ENCODE results near the gene ELOVL5. TPM values are rescaled to one million over a fixed set of nuclear protein-coding genes. Genes with fewer than 3 reads are reported as not detected.

The ELOVL5 gene
- polyA plus RNA-seq, 1 donor from 2014 or later: 31.2 TPM

- TF ChIP-seq EZH2 (IDR thresholded peaks at IDR 0.05; ENCODE audit: borderline replicate concordance, insufficient read depth, low read length, poor library complexity, severe bottlenecking) (no peak), MXI1 (conservative IDR thresholded peaks at IDR 0.05; ENCODE audit: poor library complexity, severe bottlenecking) (no peak), EP300 (conservative IDR thresholded peaks at IDR 0.05; ENCODE audit: poor library complexity, severe bottlenecking) (no peak), RAD21 (conservative IDR thresholded peaks at IDR 0.05) (no peak), TAF1 (IDR thresholded peaks at IDR 0.05; ENCODE audit: low read depth) (no peak), CTCF (IDR thresholded peaks at IDR 0.05; ENCODE audit: poor library complexity, severe bottlenecking) (no peak), SMC3 (conservative IDR thresholded peaks at IDR 0.05; ENCODE audit: poor library complexity) (no peak), POLR2AphosphoS5 (IDR thresholded peaks at IDR 0.05) (no peak)
- TF ChIP-seq, protein P1, sequence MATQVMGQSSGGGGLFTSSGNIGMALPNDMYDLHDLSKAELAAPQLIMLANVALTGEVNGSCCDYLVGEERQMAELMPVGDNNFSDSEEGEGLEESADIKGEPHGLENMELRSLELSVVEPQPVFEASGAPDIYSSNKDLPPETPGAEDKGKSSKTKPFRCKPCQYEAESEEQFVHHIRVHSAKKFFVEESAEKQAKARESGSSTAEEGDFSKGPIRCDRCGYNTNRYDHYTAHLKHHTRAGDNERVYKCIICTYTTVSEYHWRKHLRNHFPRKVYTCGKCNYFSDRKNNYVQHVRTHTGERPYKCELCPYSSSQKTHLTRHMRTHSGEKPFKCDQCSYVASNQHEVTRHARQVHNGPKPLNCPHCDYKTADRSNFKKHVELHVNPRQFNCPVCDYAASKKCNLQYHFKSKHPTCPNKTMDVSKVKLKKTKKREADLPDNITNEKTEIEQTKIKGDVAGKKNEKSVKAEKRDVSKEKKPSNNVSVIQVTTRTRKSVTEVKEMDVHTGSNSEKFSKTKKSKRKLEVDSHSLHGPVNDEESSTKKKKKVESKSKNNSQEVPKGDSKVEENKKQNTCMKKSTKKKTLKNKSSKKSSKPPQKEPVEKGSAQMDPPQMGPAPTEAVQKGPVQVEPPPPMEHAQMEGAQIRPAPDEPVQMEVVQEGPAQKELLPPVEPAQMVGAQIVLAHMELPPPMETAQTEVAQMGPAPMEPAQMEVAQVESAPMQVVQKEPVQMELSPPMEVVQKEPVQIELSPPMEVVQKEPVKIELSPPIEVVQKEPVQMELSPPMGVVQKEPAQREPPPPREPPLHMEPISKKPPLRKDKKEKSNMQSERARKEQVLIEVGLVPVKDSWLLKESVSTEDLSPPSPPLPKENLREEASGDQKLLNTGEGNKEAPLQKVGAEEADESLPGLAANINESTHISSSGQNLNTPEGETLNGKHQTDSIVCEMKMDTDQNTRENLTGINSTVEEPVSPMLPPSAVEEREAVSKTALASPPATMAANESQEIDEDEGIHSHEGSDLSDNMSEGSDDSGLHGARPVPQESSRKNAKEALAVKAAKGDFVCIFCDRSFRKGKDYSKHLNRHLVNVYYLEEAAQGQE (IDR thresholded peaks at IDR 0.05; ENCODE audit: borderline replicate concordance): no peak
- Histone ChIP-seq H4K20me1 (ENCODE audit: insufficient read depth) (no peaks in the 10 kb centered on the region), H3K9me3 (ENCODE audit: low read length) (no peaks in the 10 kb centered on the region), H3K27ac (ENCODE audit: low read length) (no peak overlapping the region), H3K4me2 (ENCODE audit: low read length) (no peak overlapping the region), H3F3A (ENCODE audit: insufficient read depth, low read length, poor library complexity, severe bottlenecking) (no peaks in the 10 kb centered on the region), H3K27me3 (ENCODE audit: insufficient read depth, low read depth, low read length) (no peaks in the 10 kb centered on the region), H2AFZ (ENCODE audit: low read depth, low read length) (no peak overlapping the region), H3K79me2 (replicated peaks; ENCODE audit: insufficient read depth, low read length) (no peaks in the 10 kb centered on the region), H3K9ac (ENCODE audit: low read length) (no peak overlapping the region), H3K4me3 (ENCODE audit: low read length) (no peak overlapping the region), H3K36me3 (ENCODE audit: insufficient read depth, low read length) (no peaks in the 10 kb centered on the region), H3K9me2 (ENCODE audit: insufficient read depth, low read length) (no peaks in the 10 kb centered on the region)
These were observed 110.4 kb downstream of the ELOVL5 start for GRCh38 chr6:53238311-53238710.

GRCh38 chr6:53236241-53236640 lies 112.5 kb downstream of the ELOVL5 start:
- TF ChIP-seq TAF1 (IDR thresholded peaks at IDR 0.05; ENCODE audit: low read depth) (no peak), CTCF (IDR thresholded peaks at IDR 0.05; ENCODE audit: poor library complexity, severe bottlenecking) (no peak), EP300 (conservative IDR thresholded peaks at IDR 0.05; ENCODE audit: poor library complexity, severe bottlenecking) (no peak), POLR2AphosphoS5 (IDR thresholded peaks at IDR 0.05) (no peak), RAD21 (conservative IDR thresholded peaks at IDR 0.05) (no peak), SMC3 (conservative IDR thresholded peaks at IDR 0.05; ENCODE audit: poor library complexity) (no peak), MXI1 (conservative IDR thresholded peaks at IDR 0.05; ENCODE audit: poor library complexity, severe bottlenecking) (no peak), EZH2 (IDR thresholded peaks at IDR 0.05; ENCODE audit: borderline replicate concordance, insufficient read depth, low read length, poor library complexity, severe bottlenecking) (no peak)
- TF ChIP-seq, protein P1 (IDR thresholded peaks at IDR 0.05; ENCODE audit: borderline replicate concordance): no peak
- H2AFZ ChIP-seq (ENCODE audit: low read depth, low read length): no peak overlapping the region
- H3K9ac ChIP-seq (ENCODE audit: low read length): no peak overlapping the region
- no peak overlapping the region for H3K4me2 ChIP-seq (ENCODE audit: low read length)
- H3K36me3 ChIP-seq (ENCODE audit: insufficient read depth, low read length): no peaks in the 10 kb centered on the region
- H3K4me3 ChIP-seq (ENCODE audit: low read length): no peak overlapping the region
- H3K27me3 ChIP-seq (ENCODE audit: insufficient read depth, low read depth, low read length): no peaks in the 10 kb centered on the region
- H3K9me3 ChIP-seq (ENCODE audit: low read length): no peaks in the 10 kb centered on the region
- H4K20me1 ChIP-seq (ENCODE audit: insufficient read depth): no peaks in the 10 kb centered on the region
- H3K27ac ChIP-seq (ENCODE audit: low read length): no peak overlapping the region
- no peaks in the 10 kb centered on the region for H3K9me2 ChIP-seq (ENCODE audit: insufficient read depth, low read length)
- H3K79me2 ChIP-seq (replicated peaks; ENCODE audit: insufficient read depth, low read length): no peaks in the 10 kb centered on the region
- no peaks in the 10 kb centered on the region for H3F3A ChIP-seq (ENCODE audit: insufficient read depth, low read length, poor library complexity, severe bottlenecking)

All from neural cell (in vitro differentiated cells).